Keratinocyte (primary cell): Measurements from ENCODE around the gene PGBD1. TPM values are rescaled to one million over a fixed set of nuclear protein-coding genes. Genes with fewer than 3 reads are reported as not detected.
"Not testable (repeated sequence)": the region's sequence is repeated elsewhere in the genome, so short reads cannot be mapped to it uniquely, and the experiment has no call there.

Source experiments
- DNase-seq: peaks from one replicate; pipeline ENCODE4 v3.0.0-alpha.2; 2011; ENCODE audit warnings: low read depth, missing footprints, low spot score
- FAIRE-seq: peaks from 2 replicates; lab custom pipeline; 2011; peaks lifted over from hg19 to GRCh38; lab: Jason Lieb, UNC
- H2AFZ ChIP-seq: 2 replicates; pipeline ENCODE4 v1.6.0; 2012; ENCODE audit warnings: low read length, control low read depth, inconsistent platforms; ENCODE audit not compliant: control insufficient read depth
- H3K27ac ChIP-seq: 2 replicates; pipeline ENCODE4 v1.5.1; 2011; ENCODE audit warnings: low read length; ENCODE audit not compliant: control insufficient read depth, insufficient read depth
- H3K27me3 ChIP-seq: 3 replicates; pipeline ENCODE4 v1.6.0; 2011; ENCODE audit warnings: low read length; ENCODE audit not compliant: control insufficient read depth, insufficient read depth; ENCODE audit errors: extremely low read depth
- H3K36me3 ChIP-seq, 2 experiments: 2 replicates in 1 of 2; 3 replicates in 1 of 2; pipeline ENCODE4 v1.5.1; 2011; ENCODE audit warnings: low read length in 2 of 2, mild to moderate bottlenecking in 1 of 2; ENCODE audit not compliant: control insufficient read depth in 2 of 2, insufficient read depth in 2 of 2; ENCODE audit errors: extremely low read depth in 1 of 2
- H3K4me1 ChIP-seq: 3 replicates; pipeline ENCODE4 v1.5.1; 2011; ENCODE audit warnings: low read length; ENCODE audit not compliant: control insufficient read depth, insufficient read depth; ENCODE audit errors: extremely low read depth
- H3K4me2 ChIP-seq: 3 replicates; pipeline ENCODE4 v1.6.0; 2011; ENCODE audit warnings: low read depth, low read length; ENCODE audit not compliant: control insufficient read depth, insufficient read depth; ENCODE audit errors: extremely low read depth
- H3K4me3 ChIP-seq, 3 experiments: fragments of 200-600 bp in 1 of 3; sonication (generic) in 1 of 3; 2 replicates in 2 of 3; 3 replicates in 1 of 3; pipeline ENCODE4 v1.5.1; 2011 to 2016; ENCODE audit warnings: low read length in 3 of 3, mild to moderate bottlenecking in 3 of 3, control low read depth in 2 of 3, inconsistent platforms in 1 of 3, low read depth in 1 of 3, mixed read lengths in 1 of 3, mixed run types in 1 of 3, moderate library complexity in 1 of 3; ENCODE audit not compliant: control insufficient read depth in 2 of 3, insufficient read depth in 2 of 3; ENCODE audit errors: extremely low read depth in 1 of 3
- H3K79me2 ChIP-seq: 2 replicates; pipeline ENCODE4 v1.6.0; 2012; ENCODE audit warnings: low read length; ENCODE audit not compliant: control insufficient read depth, insufficient read depth
- H3K9ac ChIP-seq: 3 replicates; pipeline ENCODE4 v1.6.0; 2011; ENCODE audit warnings: low read length; ENCODE audit not compliant: control insufficient read depth, insufficient read depth; ENCODE audit errors: extremely low read depth
- H3K9me1 ChIP-seq: 3 replicates; pipeline ENCODE4 v1.6.0; 2011; ENCODE audit warnings: low read length; ENCODE audit not compliant: control insufficient read depth, insufficient read depth; ENCODE audit errors: extremely low read depth
- H3K9me3 ChIP-seq: 2 replicates; pipeline ENCODE4 v1.5.1; 2012; ENCODE audit warnings: low read depth, low read length; ENCODE audit not compliant: control insufficient read depth
- H4K20me1 ChIP-seq: 3 replicates; pipeline ENCODE4 v1.6.0; 2011; ENCODE audit warnings: low read length; ENCODE audit not compliant: control insufficient read depth, insufficient read depth; ENCODE audit errors: extremely low read depth
- CTCF ChIP-seq, 3 experiments: IDR thresholded peaks in 1 of 3; conservative IDR thresholded peaks in 1 of 3; optimal IDR thresholded peaks in 1 of 3; 2 replicates in 2 of 3; 3 replicates in 1 of 3; pipeline versions ENCODE3 to v1.5.1; 2011; ENCODE audit warnings: low read length in 3 of 3, mild to moderate bottlenecking in 3 of 3, moderate library complexity in 2 of 3, control low read depth in 1 of 3, inconsistent platforms in 1 of 3; ENCODE audit not compliant: insufficient read depth in 2 of 3; ENCODE audit errors: extremely low read depth in 1 of 3
- EZH2 ChIP-seq: IDR thresholded peaks from one replicate; pipeline ENCODE4 v1.6.1; 2012; ENCODE audit warnings: inconsistent platforms, mild to moderate bottlenecking, low read length, moderate library complexity
- dilution Hi-C: fragments of 300-500 bp; cut with MboI; formaldehyde crosslinking; loops from one replicate; pipeline ENCODE4 v1.7.0; 2020; ENCODE audit warnings: low sequenced_read_pairs; ENCODE audit not compliant: extremely low pct_ligation_motif_present
- polyA plus RNA-seq, 5 experiments: library from polyadenylated mRNA; depleted of rRNA in 3 of 5; stranded (reverse) in 3 of 5; stranded (forward) in 1 of 5; unstranded in 1 of 5; fragments of >200 nt; gene quantifications; 1 replicate in 1 of 5; 2 replicates in 3 of 5; 3 replicates in 1 of 5; pipeline versions ENCODE4 v1.2.1 to v1.2.3, GENCODE V29; 2011 to 2012; ENCODE audit warnings: missing spikeins in 2 of 5, low read depth in 1 of 5, low replicate concordance in 1 of 5

Gene PGBD1
- polyA plus RNA-seq, 1 donor (not counting 4 experiments of a cell fraction or from before 2014, with no cell fraction given), result 3.1 TPM

- H3K4me1 ChIP-seq, result no peaks in the 10 kb centered on the region
- H2AFZ ChIP-seq, result no peak overlapping the region
- no peak overlapping the region for H3K4me3 ChIP-seq
- H3K27ac ChIP-seq, result no peak overlapping the region
- FAIRE-seq (no peak), DNase-seq (no peak)
- TF ChIP-seq CTCF (optimal IDR thresholded peaks at IDR 0.05 in 1 of 3, IDR thresholded peaks at IDR 0.05 in 1 of 3, conservative IDR thresholded peaks at IDR 0.05 in 1 of 3; ENCODE audit: extremely low read depth in 1 of 3, insufficient read depth in 2 of 3, low read length in 3 of 3) (no peak), EZH2 (no peak)
- H3K9me3 ChIP-seq, result no peaks in the 10 kb centered on the region
- no peaks in the 10 kb centered on the region for H3K27me3 ChIP-seq
- H3K36me3 ChIP-seq, result peaks cover 0 to 2% of the 10 kb centered on the region in 2 experiments
- no peak overlapping the region for H3K9ac ChIP-seq
- H3K9me1 ChIP-seq, result no peaks in the 10 kb centered on the region
- H4K20me1 ChIP-seq, result no peaks in the 10 kb centered on the region
- H3K79me2 ChIP-seq, result no peaks in the 10 kb centered on the region
- dilution Hi-C loops, result no loop called here
- H3K4me2 ChIP-seq, result no peak overlapping the region
Measured at GRCh38 chr6:28296520-28297060, 15.2 kb downstream of the PGBD1 start.

GRCh38 chr6:28303570-28303969 lies 22.2 kb downstream of the PGBD1 start:
- no peaks in the 10 kb centered on the region for H3K79me2 ChIP-seq
- H2AFZ ChIP-seq, result no peak overlapping the region
- H3K4me2 ChIP-seq, result no peak overlapping the region
- no peaks in the 10 kb centered on the region for H4K20me1 ChIP-seq
- no peaks in the 10 kb centered on the region for H3K9me3 ChIP-seq
- no peaks in the 10 kb centered on the region for H3K36me3 ChIP-seq
- H3K9ac ChIP-seq, result no peak overlapping the region
- H3K4me3 ChIP-seq, result no peak overlapping the region
- no peak for DNase-seq
- H3K27ac ChIP-seq, result no peak overlapping the region
- H3K4me1 ChIP-seq, result no peaks in the 10 kb centered on the region
- no peaks in the 10 kb centered on the region for H3K9me1 ChIP-seq
- no peak for FAIRE-seq
- dilution Hi-C loops, result no loop called here
- TF ChIP-seq EZH2 (no peak), CTCF (optimal IDR thresholded peaks at IDR 0.05 in 1 of 3, IDR thresholded peaks at IDR 0.05 in 1 of 3, conservative IDR thresholded peaks at IDR 0.05 in 1 of 3; ENCODE audit: extremely low read depth in 1 of 3, insufficient read depth in 2 of 3, low read length in 3 of 3) (no peak)
- no peaks in the 10 kb centered on the region for H3K27me3 ChIP-seq

GRCh38 chr6:28306363-28306762 lies 25.0 kb downstream of the PGBD1 start:
- DNase-seq, H3K36me3 ChIP-seq, H3K4me2 ChIP-seq, H3K9me3 ChIP-seq, H3K27me3 ChIP-seq, H4K20me1 ChIP-seq, dilution Hi-C loops, H3K4me3 ChIP-seq, H3K27ac ChIP-seq, H2AFZ ChIP-seq, H3K9me1 ChIP-seq, FAIRE-seq, H3K4me1 ChIP-seq, H3K79me2 ChIP-seq, H3K9ac ChIP-seq: not testable (repeated sequence)
